GM18498 (cell line): ENCODE measurements around the gene FADS6.

ENCODE experiments used
- ATAC-seq: cut with Tn5 transposase; IDR thresholded peaks from one replicate; pipeline ENCODE4 v1.9.1; 2021; ENCODE audit warnings: mild to moderate bottlenecking, moderate library complexity; ENCODE audit not compliant: unreplicated experiment

Gene FADS6

DNA sequence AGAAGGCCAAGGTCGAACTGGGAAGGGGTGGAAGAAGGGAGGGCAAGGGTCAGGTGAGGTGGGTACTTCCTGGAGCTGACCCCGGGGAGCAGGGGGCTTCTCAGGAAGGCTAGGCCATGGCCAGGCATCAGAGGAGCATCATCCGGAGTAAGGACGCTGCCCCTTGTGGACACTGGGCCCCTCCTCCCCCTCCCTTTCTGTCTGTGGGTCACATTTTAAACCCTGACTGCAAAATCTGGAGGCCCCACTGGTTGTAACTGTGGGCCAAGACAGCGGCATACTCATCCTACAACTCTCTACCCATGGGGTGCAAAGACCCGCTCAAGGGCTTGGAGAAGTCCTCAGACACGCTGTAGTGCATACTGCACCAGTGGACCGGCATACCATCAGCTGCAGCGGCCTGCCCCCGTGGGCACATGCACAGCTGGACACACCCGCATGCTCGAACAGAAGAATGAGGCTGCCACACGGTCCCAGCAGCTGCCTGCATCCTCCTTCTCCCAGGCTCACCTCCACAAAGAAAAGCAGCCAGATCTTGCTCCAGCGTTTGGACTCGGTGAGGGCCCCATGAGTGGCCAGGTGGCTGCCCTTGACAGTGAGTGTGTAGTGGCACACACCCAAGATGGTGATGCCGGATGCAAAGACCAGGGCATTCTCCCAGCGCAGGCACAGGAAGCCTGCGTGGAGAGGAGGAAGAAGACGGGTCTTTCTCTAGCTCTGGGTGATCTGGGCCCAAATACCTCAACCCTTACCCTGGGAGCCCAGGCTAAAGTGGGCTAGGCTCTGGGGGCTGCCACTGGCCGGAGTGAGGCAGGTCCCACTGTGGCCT, 1.2 kb downstream of the FADS6 start:
- no peak for ATAC-seq

DNA sequence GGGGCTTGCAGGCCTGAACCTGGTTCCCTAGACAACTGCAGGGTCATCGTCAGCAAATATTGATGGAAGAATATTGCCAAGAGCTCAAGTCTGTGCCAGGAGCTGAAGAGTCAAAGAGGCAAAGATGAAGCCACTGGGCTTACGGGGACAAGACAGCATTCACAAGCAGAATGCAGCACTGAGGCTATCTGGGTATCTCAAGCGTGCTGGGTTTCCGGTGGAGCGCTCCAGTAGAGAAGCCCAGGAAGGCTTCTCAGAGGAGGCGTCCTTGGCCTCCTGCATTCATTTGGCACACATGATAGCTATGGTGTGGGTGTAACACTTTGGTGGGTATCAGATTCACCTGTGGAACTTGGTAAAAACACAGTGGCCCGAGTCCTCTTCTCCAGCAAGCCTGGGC, 2.9 kb downstream of the FADS6 start:
- ATAC-seq = no peak

DNA sequence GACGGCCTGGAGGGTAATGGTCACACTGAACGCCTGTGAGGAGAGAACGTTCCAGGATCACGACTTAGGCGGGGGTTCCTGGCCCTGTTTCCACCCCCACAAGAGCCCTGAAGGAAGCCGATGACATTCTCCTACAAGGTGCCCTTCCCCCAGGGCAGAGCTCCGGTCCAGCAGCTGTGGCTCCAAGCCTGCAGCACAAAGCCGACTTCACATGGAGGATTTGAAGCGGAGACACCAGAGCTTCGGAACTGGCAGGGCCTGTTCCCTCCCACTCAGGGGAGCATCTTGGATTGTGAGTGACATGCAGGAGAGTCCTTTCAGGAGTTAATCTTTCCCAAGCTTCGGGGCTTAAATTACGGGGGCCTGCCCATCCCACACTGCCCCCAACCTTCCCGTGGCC, 5.0 kb downstream of the FADS6 start:
- no peak for ATAC-seq

DNA sequence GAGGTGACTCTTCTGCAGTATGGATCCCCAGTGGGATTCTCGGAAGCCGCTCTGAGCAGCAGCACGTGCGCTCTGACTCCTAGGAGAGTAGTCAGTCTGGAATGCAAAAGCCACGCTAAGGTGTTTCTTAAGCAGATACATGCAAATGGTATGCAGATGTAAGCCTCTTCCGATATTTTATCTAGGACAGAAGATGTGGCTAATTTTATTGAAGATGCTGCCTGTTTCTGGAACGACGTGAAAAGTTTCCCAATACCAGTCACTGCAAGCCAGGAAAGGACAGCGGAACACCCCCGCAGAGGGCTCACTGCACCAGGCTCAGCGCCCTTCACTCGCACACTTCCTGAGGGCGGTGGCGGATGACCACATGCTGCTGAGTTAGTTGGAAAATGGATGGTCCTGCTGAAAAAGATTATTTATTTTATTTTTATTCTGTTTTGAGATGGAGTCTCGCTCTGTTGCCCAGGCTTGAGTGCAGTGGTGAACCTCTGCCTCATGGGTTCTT, 10.1 kb downstream of the FADS6 start:
- no peak for ATAC-seq

DNA sequence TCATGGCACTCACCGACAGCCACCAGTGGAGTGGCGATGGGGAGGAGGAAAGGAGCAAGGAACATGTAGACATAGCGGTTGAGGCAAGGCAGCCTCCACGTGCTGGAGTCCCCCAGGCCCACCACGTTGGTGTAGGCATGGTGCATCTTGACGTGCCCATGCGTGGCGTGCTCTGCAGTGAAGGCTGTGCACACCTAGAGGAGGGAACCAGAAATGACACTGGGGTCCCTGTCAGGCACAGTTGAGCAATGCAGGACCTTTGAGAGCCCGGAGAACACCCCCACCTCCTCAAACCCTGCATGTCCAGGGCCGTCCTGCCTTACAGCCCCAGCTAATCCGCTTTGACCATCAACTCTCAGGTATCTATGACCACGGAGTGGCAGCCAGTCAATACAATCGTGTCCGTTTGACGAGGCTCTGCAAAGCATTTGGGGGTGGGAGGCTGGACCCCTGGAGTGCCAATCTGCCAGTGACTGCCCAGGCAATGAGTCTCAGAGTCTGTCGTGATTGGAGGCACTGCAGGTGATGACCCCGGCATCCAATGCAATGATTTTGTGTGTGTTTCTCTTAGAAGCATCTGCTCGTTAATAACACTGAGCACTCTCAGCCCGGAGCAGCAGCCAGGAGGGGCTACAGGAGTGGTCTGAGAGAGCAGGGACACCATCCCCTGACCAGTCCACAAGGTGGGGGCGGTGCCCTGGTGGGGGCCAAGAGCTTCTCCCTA, 10.8 kb downstream of the FADS6 start:
- ATAC-seq = no peak

DNA sequence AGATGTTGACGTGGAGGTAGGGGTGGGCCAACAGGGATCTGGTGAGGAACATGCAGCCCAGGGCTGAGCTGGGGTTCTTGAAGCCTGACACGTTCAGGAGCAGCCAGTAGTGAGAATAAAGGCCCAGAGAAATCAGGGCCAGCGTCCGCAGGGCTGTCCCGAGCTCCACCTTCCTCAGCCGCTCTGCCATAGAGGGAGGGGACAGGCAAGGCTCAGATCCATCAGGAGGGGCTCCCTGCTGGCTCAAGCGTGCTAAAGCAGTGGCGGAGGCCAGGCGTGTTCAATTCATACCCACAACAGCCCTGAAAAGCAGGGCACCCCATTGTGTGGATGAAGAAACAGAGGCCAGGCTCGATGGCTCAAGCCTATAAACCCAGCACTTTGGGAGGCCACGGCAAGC, 12.4 kb downstream of the FADS6 start:
- ATAC-seq = no peak

DNA sequence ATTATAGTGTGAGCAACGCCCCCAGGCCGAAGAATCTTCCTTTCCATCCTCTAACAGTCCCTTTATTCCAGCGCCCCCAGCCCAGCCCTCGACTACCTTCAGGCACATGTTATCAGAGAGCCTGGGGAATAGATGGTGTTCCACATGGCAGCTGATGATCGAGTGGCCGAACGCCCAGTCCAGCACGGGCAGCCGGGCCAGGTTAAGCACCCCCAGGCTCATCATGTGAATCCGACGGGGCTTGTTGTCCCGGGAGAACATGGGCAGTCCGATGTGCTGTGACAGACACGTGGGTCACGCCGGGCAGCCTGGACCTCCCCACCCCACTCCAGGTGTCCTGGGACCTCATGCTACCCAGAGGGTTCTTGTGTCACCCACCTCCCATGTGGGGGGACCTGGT, 14.1 kb downstream of the FADS6 start:
- no peak for ATAC-seq

DNA sequence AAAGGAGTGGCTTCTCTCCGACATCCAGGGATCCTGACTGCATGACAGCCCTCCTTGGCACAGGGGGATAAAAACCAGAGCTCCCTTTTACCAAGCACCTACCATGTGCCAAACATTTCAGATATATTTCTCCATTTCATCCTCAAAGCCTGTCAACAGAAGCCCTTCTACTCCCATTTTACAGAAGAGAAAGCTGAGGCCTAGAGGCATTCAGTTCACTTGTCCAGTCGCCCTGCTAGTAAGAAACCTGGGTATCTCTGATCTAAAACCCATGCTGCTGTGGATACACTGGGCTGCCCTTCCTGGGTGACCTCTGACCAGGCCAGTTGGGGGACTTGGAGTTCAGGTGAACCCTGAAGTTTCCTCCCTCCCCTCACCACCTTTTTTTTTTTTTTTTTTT, 14.8 kb downstream of the FADS6 start:
- no peak for ATAC-seq

DNA sequence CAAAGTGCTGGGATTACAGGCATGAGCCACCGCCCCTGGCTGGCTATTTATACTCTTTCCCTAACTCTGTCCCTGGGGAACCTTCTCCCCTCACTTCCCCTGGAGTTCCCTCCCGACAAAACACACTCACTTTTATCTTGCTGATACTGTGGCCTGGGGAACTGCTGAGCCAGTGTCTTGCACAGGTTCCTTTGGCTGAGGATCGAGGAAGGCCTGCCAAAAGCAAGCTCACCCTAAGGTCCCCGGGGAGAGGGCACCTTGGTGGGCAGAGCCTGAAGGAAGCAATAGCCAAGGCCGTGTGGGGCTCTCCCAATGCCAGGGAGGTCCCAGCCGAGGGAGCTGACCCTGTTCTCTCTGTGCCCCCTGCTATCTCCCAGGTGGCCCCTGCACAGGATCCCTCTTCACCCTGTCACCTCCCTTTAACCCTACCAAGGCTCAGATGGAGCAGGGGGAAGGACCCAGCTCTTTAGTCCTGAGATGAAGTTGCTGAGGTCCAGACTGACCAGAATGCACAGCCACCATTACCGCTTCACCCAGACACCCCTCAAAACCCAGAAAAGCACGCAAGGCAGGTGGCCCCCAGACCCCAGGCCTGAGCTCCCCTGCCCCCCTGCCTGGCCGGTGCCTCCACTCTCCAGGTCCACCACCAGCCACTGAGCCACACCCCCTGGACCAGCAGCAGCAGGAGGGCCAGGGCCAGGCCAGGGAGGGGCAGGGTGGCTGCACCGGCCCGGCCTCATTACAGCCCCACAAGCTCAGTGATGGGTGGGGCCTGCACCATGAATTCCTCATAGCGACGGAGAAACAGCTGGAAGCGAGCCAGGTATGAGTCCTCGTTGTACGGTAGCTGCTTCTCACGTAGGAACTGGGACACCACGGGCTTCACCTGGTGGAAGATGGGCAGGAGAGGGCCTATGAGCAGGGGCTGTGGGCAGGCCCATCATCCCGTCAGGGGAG, 15.6 kb downstream of the FADS6 start:
- ATAC-seq = no peak

DNA sequence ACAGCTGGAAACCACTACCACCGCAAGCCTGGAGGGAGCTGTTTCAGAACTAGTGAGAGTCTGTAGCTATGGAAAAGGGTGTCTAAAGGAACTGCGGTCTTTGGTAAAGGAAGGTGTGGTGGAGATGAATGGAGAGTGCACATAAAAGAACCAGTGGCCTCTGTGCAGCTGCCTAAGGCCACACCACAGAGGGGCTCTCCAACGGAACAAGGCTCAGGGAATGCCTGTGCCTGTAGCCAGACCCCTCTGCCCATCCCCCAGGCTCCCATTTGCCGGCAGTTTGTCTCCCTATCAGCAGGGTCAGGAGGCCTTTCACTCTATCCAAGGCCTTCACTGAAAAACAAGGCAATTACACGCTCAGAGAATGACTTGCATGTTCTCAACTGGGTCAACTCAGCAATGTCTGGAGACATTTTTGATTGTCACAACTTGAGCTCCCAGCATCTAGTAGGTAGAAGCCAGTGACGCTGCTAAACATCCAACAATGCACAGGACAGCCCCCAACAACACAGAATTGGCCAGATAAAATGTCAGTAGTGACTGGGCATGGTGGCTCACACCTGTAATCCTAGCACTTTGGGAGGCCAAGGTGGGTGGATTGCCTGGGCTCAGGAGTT, 17.3 kb downstream of the FADS6 start:
- no peak for ATAC-seq

DNA sequence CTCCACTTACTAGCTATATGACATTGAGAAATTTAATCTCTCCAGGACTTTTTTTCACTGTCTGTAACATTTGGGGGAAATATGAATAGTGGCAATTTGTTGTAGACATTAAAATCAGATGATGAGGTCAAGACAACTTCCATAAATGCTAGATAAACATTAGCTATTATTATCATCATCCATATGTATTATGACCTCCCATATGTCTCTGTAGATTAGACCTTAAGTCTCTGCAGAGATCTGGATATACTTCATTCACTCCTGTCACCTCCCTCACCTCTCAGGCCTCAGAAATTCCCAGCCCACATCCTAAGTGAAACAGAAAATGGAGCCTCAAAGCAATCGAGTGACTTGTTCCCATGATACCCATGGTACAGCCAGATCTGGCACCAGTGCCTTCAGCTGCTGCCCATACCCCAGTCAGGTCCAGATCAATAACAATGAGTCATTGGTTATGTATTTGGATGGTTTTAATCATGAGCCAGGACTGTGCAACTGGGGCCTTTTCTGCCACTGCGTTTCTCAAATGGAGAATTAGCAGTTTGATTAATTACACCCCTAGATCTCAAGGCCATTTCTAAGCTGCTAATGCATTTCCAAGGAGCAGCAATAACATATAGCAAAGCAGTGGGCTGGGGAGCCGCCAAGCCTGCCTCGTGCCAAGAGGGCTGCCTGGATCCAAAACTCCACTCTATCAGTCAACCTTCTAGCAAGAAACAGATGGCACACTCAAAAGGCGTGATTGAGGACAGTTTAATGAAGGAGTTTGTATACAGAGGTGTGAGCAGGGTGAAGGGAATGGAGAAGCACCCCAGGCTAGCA, 18.1 kb downstream of the FADS6 start:
- ATAC-seq = no peak

DNA sequence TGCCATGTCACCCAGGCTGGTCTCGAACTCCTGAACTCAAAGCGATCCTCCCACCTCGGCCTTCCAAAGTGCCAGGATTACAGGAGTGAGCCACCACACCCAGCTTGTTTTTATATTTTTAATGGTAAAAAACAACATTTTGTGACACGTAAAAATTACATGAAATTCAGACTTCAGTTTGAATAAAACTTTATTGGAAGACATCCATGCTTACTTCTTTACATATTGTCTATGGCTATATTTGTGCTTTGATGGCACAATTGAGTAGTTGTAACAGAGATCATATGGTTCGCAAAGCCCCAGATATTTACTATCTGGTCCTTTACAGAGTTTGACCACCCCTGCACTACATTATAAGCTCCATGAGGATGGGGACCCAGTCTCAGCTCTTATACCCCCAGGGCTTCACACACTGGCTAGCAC, 18.8 kb downstream of the FADS6 start:
- ATAC-seq = no peak

DNA sequence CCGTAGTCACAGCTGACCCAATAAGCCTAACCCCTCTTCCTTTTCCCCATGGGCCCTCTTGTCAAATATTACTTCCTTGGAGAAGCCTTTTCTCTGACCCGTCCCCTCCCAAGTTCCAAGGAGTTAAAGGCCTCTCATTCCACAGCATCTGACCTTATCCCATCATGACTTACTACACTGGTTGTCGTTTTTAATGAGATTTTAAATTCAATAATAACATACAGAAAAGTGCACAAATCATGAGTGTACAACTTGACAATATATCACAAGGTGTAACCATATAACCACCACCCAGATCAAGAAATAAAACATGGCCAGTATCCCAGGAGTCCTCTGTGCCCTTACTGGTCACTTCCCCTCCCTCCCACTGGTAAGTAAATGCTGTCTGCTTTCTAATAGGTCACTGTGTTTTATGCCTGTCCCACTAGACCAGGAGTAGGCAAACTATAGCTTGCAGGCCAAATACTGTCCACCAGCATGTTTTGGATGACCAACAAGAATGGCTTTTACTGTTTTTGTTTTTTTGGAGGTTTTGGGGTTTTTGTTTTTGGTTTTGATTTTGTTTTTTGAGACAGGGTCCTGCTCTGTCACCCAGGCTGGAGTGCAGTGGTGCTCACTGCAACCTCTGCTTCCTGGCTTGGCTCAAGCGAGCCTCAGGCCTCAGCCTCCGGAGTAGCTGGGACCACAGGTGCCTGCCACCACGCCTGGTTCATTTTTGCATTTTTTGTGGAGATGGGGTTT, 19.4 kb downstream of the FADS6 start:
- ATAC-seq = no peak

DNA sequence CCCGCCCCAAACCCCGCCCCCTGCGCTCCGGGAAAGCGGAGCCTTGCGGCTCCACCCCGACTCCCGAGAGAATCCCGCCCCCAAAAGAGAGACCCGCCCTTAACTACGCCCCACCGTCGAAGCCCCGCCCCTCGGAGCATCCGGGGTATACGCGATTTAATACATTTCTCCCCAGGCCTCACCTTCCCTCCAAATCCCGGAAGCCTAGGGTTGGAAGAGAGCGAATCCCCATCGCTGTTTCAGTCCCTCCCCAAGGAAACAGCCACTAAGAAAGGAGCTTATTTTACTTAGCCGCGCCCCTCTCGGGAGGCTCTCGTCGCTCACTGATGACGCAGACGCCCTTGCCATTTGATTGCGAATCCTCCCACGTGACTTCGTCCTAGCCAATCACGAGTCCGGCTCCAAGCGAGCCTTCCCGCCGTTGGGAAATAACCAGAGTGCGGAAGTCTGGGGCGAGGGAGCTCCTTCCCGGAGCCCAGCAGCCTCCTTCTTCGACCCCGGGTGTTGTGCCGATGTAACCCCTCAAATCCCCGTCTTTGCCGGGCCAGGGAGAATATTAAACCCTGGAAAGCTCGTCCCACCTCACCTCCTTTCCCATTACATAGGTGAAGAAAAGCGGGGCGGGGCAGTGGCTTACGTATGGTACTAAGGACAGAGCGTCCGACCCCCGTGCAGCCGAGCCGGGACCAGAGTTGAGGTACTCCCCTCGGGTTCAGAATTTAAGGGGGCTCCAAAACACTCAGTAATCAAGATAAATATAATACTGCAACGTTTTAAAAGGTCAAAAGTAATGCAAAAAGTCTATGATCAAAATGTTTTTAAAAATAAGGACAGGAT, 20.2 kb downstream of the FADS6 start:
- peak; percentile 89 for ATAC-seq

DNA sequence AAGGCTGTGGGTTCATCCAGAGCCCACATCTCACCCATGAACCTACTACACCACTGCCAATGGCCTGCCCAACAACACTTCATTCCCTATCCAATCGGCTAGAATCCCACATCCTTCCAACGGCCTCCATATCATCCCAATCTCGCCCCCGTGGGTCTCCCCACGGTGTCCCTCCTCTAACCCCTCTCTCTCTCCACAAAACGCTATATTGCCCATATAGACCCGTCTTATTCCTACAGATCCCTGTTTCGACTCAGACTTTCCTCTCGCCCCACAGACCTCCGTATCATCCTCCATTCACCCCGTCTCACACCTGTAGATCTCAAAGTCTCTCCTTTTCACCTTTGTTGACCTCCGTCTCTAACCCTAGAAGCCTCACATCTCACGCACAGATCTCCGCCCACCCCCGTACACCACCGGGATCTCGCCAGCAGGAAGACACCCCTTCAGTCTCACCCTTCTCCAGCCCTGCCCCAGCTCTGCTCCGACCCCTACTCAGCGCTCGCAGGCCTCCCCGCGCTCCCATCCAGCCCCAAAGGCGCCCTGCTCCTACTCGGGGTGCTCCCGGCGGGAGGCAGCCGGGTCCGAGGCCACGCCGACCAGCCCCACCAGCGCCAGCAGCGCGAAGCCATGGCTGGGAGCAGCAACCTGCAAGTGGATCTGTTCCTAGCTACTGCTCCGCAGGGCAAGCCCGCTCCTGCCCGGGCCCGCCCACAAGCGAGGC, 21.0 kb downstream of the FADS6 start, which contains the start of gene FDXR:
Gene FDXR (minus strand): TSS at position 682 of the 724 bp plus-strand sequence. CDS start 50 bp downstream, at position 632.
- peak; percentile 24 for ATAC-seq

DNA sequence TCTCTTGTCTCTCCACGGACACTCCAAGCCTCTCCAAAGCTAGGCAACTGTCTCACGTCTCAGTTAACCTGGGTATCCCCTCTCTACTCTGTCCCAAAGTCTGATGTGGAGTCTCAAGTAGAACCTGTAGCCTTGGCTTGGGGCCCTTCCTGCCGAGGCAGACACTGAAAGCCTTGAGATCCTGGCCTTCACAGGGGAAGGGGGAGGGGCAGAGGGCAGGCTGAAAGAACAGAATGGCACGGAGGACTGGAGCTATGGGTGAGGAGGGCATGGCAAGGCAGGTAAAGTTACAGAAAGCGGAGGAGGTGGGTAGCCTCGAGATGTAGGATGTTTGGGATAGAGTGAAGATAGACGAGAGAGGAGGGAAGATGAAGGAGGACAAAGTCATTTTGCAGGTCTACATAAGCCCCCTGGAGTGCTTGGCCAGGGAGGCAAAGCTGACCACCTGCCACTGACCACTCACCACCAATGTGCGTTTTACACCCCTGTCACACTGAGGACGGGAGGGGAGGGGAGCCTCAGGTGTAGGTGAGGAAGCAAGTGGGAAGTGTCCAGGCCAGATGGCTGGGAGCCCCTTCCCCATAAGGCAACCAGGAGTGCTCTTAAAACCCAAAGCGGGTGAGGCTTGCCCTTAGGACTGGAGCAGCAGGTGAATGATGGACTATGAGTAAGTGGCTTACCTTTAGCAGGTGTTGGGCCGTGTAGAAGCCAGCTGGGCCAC, 21.9 kb downstream of the FADS6 start:
- ATAC-seq = no peak

DNA sequence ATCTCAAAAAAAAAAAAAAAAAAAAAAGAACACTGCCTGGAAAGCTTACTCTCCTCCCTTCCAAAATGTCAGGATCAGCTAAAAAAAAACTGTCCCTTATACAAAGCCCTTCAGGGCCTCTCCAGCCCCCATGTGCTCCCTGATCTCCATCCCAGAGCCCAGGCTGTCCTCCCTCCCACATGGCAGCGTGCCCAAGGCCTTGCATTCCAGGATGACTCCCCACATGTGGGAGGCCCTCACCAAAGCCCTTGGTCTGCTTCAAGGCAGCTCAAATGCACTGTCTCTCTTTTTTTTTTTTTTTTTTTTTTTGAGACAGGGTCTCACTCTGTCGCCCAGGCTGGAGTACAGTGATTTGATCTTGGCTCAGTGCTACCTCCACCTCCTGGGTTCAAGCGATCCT, 22.9 kb downstream of the FADS6 start:
- no peak for ATAC-seq
